ENCODE results near the gene AZI2. TPM values are rescaled to one million over a fixed set of nuclear protein-coding genes. Genes with fewer than 3 reads are reported as not detected.

The AZI2 gene
- polyA plus RNA-seq, 3 donors, result 57.4 to 134 (median 99.3) TPM

- Histone ChIP-seq H3K27me3 (ENCODE audit: control insufficient read depth in 2 of 2, insufficient read depth in 2 of 2, low read length in 2 of 2) (no peaks in the 10 kb centered on the region), H3K9ac (ENCODE audit: insufficient read depth, low read length, poor library complexity, severe bottlenecking) (no peak overlapping the region), H3K4me2 (replicated peaks; ENCODE audit: extremely low read depth, low read length, poor library complexity, severe bottlenecking) (no peak overlapping the region), H3K79me2 (ENCODE audit: insufficient read depth, low read length) (no peaks in the 10 kb centered on the region), H4K20me1 (ENCODE audit: insufficient read depth, low read length) (no peaks in the 10 kb centered on the region), H3K9me3 (replicated peaks in 1 of 2; ENCODE audit: control insufficient read depth in 1 of 2, insufficient read depth in 1 of 2, low read length in 2 of 2) (no peaks in the 10 kb centered on the region), H2AFZ (ENCODE audit: insufficient read depth, low read depth, low read length, poor library complexity, severe bottlenecking) (no peak overlapping the region), H3K27ac (ENCODE audit: low read depth in 1 of 2, low read length in 2 of 2) (no peak overlapping the region), H3K4me3 (replicated peaks in 1 of 3; ENCODE audit: low read depth in 2 of 3, low read length in 3 of 3) (no peak overlapping the region), H3K36me3 (replicated peaks in 1 of 2; ENCODE audit: control insufficient read depth in 1 of 2, insufficient read depth in 2 of 2, low read length in 2 of 2) (peaks cover 0 to 19% of the 10 kb centered on the region in 2 donors), H3K4me1 (ENCODE audit: control insufficient read depth in 1 of 2, insufficient read depth in 2 of 2, low read length in 2 of 2) (peaks cover 8 to 9% of the 10 kb centered on the region in 2 donors)
- DNase-seq, result no peak
- intact Hi-C loops (cut with micrococcal nuclease), result loop anchor here in 1 of 2 donors (10.0 kb wide), 1 partner anchor 45 kb away; no protein-coding TSS in a partner anchor
- peaks cover 9 to 13% of the 10 kb centered on the region in 2 donors for H3K36me3 Mint-ChIP-seq
- no peaks in the 10 kb centered on the region for H3K9me3 Mint-ChIP-seq
- no CpG with 5 or more reads among the region's 1 CpG for WGBS (ENCODE audit: insufficient coverage)
- no peak overlapping the region for H3K4me3 Mint-ChIP-seq
- TF ChIP-seq, protein P1, sequence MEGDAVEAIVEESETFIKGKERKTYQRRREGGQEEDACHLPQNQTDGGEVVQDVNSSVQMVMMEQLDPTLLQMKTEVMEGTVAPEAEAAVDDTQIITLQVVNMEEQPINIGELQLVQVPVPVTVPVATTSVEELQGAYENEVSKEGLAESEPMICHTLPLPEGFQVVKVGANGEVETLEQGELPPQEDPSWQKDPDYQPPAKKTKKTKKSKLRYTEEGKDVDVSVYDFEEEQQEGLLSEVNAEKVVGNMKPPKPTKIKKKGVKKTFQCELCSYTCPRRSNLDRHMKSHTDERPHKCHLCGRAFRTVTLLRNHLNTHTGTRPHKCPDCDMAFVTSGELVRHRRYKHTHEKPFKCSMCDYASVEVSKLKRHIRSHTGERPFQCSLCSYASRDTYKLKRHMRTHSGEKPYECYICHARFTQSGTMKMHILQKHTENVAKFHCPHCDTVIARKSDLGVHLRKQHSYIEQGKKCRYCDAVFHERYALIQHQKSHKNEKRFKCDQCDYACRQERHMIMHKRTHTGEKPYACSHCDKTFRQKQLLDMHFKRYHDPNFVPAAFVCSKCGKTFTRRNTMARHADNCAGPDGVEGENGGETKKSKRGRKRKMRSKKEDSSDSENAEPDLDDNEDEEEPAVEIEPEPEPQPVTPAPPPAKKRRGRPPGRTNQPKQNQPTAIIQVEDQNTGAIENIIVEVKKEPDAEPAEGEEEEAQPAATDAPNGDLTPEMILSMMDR (IDR thresholded peaks at IDR 0.05), result no peak
- no peaks in the 10 kb centered on the region for H3K27me3 Mint-ChIP-seq (ENCODE audit: low read depth in 3 of 3)
- H3K27ac Mint-ChIP-seq, result no peak overlapping the region
- peaks cover 11% of the 10 kb centered on the region for H3K4me1 Mint-ChIP-seq
Measured at GRCh38 chr3:28299705-28300104, 48.9 kb downstream of the AZI2 start.

DNA sequence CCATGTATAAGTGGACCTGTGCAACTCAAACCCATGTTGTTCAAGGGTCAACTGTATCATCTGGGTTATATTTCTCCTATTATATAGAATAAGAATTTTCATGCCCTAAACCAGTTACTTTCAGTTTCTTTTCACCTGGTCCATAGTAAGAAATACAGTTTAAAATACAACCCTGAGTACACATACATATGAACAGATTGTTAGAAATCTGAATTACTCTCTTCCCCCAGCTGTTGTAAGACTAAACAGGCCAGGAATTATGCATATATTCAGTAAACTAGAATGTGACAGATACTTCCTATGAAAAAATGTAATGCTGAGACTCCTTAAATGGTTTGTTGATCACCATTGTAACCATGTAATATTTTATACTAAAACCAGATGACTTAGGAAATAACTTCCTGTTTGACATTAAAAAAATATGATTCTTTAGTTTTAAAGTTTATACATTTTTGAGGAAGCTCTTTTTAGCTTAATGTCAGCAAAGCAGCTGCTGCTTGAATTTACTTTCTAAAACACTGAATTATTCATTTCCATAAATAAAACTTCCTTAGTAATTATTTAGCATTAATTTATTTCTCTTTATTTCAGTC is 52.6 kb downstream of the AZI2 start:
- H3K9me3 ChIP-seq (replicated peaks in 1 of 2; ENCODE audit: control insufficient read depth in 1 of 2, insufficient read depth in 1 of 2, low read length in 2 of 2), result no peaks in the 10 kb centered on the region
- peak in 2 of 3 donors; percentile 1 to 6 for DNase-seq
- Mint-ChIP-seq H3K27me3 (ENCODE audit: low read depth in 3 of 3) (no peaks in the 10 kb centered on the region), H3K27ac (peak overlapping the region; percentile 46 to 86 (median 81)), H3K4me3 (no peak overlapping the region), H3K36me3 (peaks cover 10 to 13% of the 10 kb centered on the region in 2 donors), H3K9me3 (no peaks in the 10 kb centered on the region), H3K4me1 (peaks cover 20% of the 10 kb centered on the region)
- peaks cover 8 to 9% of the 10 kb centered on the region in 2 donors for H3K4me1 ChIP-seq (ENCODE audit: control insufficient read depth in 1 of 2, insufficient read depth in 2 of 2, low read length in 2 of 2)
- H3K27ac ChIP-seq (ENCODE audit: low read depth in 1 of 2, low read length in 2 of 2), result peak overlapping the region in 1 of 2 donors; percentile 60
- peak overlapping the region; percentile 23 for H3K4me2 ChIP-seq (replicated peaks; ENCODE audit: extremely low read depth, low read length, poor library complexity, severe bottlenecking)
- H4K20me1 ChIP-seq (ENCODE audit: insufficient read depth, low read length), result no peaks in the 10 kb centered on the region
- H3K27me3 ChIP-seq (ENCODE audit: control insufficient read depth in 2 of 2, insufficient read depth in 2 of 2, low read length in 2 of 2), result no peaks in the 10 kb centered on the region
- no peak overlapping the region for H3K4me3 ChIP-seq (replicated peaks in 1 of 3; ENCODE audit: low read depth in 2 of 3, low read length in 3 of 3)
- no peak overlapping the region for H2AFZ ChIP-seq (ENCODE audit: insufficient read depth, low read depth, low read length, poor library complexity, severe bottlenecking)
- H3K9ac ChIP-seq (ENCODE audit: insufficient read depth, low read length, poor library complexity, severe bottlenecking), result no peak overlapping the region
- H3K36me3 ChIP-seq (replicated peaks in 1 of 2; ENCODE audit: control insufficient read depth in 1 of 2, insufficient read depth in 2 of 2, low read length in 2 of 2), result peaks cover 2 to 13% of the 10 kb centered on the region in 2 donors
- TF ChIP-seq, protein P1 (IDR thresholded peaks at IDR 0.05), result no peak
- H3K79me2 ChIP-seq (ENCODE audit: insufficient read depth, low read length), result no peaks in the 10 kb centered on the region
- intact Hi-C loops (cut with micrococcal nuclease), result no loop called here

Data from CD14-positive monocyte (primary cell).